Activated CD4-positive, CD25-positive, alpha-beta regulatory T cell treated with anti-CD3 and anti-CD28 coated beads, Interleukin-2, amount 50 U/mL, for 24 hours (primary cell): ENCODE measurements around the gene COMMD9.

Experiments
- ATAC-seq, 2 donors: fragments of 150-1000 bp; cut with Tn5 transposase; one replicate each; pipeline ENCODE4 v1.10.0; 2021; ENCODE audit warnings: mild to moderate bottlenecking in 1 of 2, moderate library complexity in 1 of 2

COMMD9 gene

DNA sequence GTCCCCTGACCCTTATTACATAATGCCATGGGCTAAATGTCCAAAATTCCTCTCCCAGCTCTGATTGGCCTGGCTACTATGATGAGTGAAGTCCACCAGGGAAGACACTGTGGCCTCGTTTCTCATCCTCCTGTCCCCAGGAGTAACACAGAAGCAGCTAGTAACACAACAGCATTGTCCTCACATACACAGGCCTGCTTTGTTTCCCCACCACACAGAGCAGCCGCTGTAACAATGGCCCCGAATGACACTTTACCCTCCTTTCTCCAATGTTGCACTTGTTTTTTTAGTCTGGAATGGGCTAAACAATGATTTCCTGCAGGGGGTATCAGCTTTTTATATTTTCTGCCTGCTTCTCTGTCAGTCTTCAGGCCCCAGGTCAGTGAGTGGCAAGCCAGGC, 6.7 kb upstream of the COMMD9 start, which contains the start of gene PRR5L:
Gene PRR5L, plus strand, starts transcription at position 363 of the 400 bp plus-strand sequence. CDS start 104,834 bp downstream, outside the sequence.
- no peak for ATAC-seq

DNA sequence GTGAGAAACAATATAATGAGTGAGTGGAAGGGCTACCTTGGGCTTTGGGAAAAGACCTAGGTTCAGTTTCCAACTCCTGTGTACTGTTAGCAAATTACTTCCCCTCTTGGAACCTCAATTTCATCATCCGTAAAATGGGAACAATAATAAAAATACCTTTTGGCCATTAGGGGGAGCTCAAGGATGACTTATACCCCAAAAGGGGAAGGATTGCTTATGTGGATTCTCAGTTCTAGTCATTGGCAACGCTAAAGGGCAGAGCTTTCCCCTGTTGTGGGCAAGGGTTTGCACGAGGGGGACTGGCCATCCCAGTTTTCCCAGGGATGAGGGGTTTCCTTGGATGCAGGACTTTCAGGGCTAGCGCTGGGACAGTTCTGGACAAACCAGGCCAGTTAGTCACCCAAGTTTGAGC, 3.1 kb upstream of the COMMD9 start:
- ATAC-seq = no peak

DNA sequence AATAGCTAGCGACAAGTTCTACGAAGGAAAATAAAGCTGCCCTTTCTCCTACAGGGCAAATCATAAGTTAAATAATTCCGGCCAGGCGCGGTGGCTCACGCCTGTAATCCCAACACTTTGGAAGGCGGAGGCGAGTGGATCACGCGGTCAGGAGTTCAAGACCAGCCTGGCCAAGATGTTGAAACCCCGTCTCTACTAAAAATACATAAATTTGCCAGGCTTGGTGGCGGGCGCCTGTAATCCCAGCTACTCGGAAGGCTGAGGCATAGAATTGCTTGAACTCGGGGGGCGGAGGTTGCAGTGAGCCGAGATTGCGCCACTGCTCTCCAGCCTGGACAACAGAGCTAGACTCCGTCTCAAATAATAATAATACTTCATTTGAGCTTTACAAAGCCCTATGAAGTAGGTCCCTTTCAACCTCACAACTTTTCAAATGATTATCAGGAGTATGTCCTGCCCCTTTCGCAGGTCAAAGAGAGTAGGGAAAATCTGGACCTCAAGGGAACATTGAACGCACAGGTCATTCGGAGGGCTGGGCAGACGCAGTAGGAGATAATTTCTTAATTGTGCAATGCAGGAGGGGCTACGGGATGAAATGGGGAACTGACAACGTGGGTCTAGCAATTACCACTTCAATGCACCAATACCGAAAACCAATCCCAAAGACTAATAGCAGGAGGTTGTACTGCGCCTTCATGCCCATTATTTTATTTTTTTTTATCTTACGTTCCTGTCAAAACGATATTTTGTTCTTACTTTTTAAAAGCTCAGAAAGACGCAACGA, 590 bp downstream of the COMMD9 start:
- ATAC-seq = no peak

DNA sequence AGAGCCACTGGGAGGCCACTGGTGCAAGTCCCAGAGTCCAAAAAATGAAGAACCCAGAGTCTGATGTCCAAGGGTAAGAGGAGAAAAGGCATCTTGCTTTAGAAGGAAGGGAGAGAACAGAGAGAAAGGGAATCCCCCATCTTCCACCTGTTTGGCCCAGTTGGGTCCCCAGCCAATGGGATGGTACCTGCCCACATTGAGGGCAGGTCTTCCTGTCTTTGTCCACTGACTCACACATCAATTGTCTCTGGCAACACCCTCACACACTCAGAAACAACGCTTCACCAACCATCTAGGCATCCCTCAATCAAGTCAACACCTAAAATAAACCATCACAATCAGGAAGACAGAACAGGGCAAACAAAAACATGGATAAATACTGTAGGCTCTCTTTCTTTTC, 6.3 kb downstream of the COMMD9 start:
- ATAC-seq = no peak

DNA sequence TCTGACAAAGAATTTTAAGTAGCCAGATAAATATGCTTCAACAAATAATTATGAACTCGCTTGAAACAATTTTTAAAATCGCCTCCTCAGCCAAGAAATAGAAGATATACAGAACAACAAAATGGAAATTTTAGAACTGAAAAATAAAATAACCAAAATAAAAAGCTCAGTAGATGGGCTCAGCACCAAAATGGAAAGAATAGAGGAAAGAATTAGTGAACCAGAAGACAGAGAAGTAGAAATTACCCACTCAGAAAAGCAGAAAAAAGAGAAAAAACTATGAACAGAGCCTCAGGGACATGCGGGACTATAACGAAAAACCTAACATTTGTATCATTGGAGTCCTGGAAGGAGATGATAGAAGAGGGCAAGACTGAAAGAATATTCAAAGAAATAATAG, 7.4 kb downstream of the COMMD9 start:
- ATAC-seq = no peak

DNA sequence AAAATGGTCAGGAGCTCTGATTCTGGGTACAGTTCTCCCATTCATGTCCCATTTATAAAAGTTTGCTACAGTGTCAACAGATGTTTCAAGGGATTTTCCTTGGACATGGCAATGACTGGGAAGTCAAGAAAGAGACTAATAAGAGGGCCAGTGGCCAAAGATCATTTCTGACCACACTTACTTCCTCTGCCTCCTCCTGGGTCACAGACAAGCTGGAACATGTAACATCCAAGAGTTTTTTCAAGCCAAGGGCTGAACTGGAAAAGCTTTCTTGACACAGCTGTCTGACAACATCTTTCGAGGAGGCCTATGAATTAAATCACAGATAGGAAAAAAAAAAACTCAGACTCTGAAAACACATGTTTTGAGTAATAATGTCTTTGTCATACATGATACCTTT, 8.7 kb downstream of the COMMD9 start:
- no peak for ATAC-seq

DNA sequence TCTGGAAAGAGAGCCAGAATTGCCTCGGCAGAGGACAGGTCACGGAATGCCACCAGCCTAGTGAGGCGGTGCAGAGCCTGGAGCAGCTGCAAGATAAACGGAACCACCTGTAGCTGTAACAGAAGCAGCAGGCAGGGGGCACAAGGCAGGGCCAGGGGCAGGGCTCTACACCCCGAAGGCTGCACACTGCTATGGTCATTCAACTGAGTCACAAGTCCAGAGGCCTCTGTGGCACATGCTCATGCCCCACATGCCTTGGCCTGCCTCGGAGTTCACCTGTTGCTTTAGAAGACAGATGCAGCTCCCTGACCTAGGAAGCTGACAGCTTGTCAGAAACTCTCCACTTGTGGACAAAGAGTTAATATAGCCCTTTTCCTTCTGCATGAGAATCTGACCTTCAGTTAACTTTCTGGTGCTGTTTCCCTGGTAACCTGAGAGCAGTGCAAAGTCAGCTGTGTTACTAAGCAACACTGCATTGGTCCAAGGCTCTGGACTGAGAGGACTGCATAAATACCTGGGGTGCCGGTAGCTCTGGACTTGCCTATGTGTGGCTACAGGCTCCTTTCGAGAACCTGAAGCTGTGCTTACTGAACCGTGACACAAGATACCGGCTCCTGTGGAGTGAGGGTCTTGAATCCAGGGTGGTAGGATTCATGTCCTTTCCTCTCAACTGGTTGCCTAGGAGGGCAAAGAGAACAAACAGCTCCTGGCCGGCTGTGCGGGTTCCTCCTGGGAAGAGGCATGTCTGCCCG, 10.5 kb downstream of the COMMD9 start:
- no peak for ATAC-seq

DNA sequence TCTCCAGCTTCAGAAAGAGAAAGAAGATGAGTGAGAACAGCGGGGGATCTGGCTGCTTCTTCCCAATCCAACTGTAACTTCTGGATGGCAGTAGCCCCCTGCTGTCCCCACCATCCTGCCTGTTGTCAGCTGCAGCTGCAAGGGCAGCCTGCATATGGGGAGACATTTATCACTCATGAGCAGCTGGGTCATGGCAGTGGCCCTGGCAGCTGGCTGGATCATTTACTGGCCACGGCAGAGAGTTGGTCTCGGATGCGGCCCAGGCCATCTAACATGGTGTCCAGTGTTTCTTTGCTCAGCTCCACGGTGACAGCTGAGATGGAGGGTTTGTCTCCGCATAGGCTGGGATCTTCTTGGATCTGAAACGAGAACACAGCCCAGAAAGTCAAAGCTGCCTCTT, 14.8 kb downstream of the COMMD9 start:
- no peak for ATAC-seq

DNA sequence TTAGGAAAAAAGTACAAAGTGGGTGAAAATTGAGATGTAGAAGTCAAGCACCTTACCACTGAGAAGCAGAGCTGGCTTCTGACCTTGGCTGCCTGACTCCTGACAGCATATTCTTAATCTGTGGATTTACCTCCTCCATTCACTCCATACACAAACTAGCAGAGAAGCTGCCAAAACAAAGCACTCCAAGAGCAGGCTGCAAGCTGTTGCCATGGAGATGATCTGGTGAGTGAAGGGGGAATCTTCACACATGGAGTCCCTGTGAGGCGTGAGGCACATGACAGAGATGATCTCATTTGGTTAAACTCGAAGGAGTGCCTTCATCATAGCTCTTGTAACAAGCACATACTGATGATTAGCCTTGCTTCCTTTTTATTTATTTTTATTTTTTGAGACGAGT, 16.1 kb downstream of the COMMD9 start:
- no peak for ATAC-seq

DNA sequence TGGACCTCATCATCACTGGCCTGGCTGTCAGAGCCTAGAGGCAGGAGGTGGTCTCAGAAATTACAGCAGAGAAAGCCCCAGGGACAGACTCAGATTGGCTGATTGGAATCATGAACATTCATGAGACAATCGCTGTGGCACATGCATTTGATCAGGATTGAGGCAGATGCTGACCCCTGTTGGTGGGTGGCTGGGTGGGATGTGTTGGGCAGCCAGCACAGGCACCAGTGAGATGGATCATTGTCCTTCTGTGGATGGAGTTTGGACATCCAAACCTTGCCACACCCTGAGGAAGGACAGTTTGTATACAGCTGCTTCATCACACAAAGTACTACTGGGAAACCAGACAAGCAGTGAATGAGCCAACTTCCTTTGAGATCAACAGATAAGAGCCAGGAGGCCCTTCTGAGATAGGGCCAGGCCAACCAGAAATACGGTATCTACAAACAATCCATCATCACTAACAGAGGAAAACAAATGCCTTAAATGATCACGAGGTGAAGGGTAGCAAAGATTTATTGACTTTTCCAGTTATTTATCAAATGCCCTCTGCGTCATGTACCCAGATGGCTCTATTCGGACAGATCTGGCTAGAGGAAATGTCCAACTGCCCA, 17.3 kb downstream of the COMMD9 start:
- ATAC-seq = no peak

DNA sequence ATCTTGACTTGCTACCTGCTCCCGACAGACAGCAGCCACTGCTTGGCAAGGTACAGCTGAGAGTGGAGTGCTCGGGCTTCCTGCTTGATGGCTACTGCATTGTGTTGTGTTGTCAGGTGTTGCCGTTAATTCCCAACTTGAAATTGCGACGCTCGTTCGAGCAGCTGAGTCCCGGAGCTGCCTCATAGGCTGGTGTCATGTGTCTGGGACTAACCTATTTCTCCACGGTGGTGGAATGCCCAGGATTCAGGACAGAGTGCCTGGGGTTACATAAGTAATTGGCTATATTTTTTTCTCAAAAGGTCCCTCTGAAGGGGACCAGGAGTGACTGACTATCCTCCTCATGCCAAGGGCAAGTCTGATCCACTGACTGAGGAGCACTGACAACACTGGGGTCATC, 18.5 kb downstream of the COMMD9 start:
- ATAC-seq = no peak

DNA sequence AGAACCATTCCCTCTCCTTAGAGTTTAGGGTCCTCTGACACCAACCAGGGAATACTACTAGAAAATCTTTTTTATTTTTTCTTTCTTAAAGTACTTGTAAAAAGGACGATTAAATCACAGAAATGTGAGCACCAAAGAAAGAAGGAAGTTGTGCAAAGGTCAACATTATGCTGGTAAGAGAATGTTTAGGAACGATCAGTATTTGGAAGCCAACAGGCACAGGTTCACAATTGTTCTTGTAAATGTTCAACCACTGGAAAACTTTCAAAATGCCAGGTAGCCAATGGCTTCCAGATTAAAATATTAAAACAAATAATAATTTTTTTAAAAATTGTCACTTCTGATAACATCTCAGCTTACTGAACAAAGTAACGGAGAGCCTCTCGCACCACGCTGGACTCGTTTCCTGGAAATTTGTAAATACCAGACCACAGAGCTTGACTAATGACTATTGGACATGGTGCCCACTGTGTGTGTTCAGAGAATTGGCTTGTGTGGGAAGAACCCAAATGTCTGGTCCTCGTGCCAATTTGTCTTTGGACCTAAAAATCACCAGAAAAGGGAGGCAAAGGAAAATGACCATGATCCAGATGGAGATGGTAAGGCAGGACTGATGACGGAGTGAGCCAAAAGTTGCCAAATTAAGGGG, 20.8 kb downstream of the COMMD9 start:
- no peak for ATAC-seq

DNA sequence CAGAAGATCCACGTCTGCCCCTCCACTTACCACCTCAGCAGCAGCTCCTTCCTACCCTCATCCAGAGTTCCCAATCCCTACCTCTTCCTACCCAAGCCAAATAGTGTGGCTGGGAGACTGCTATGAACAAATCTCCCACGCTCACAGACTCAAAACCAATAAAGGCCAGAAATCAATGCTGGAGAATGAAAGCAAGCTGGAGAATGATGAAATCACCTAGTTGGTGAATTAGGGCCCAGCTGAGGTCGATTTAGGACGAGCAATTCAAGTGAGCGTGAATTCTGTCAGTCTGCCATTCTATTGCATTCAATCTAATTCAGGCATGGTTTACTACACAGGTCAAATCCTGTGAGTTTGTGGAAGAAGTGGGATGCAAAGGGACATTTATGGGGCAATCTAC, 22.5 kb downstream of the COMMD9 start:
- ATAC-seq = no peak

DNA sequence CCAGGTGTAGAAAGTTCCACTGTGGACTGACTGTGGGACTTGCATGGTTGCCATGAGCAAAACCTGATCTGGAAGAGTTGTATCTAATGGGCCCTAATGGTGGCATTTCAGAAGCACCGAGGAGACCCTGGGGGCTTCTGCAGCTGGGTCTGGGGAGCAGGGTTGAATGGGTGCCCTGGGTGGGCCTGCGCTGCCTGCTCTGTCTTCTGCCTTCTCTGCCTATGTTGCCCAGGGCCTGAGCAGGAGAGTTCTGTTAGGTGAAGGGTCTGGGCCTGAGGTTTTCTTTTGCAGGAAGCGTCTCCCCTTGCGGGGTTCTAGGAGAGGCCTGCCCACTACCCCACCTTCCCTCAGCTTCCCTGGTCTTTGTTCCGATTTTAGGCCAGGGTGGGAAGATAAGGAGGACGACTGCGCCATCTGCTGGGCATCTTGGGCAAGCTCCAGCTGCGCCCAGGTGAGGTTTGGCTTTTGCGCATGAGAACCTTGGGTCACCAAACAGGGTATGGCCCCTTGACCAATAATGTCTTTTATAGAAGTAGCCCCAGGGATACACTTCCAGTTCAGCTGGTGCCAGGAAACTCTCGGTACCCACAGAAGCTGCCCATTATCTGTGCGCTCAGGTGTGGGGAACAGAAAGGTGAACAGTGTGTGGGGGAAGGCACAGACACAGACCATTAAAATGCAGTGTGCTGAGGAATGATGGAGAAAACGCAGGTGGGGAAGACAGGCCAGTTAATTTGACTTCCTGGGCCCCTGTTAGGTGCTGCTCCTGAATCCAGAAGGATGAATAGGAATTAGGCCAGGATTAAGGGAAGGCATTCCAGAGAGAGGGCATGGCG, 23.2 kb downstream of the COMMD9 start:
- ATAC-seq = peak; percentile 41 to 43

DNA sequence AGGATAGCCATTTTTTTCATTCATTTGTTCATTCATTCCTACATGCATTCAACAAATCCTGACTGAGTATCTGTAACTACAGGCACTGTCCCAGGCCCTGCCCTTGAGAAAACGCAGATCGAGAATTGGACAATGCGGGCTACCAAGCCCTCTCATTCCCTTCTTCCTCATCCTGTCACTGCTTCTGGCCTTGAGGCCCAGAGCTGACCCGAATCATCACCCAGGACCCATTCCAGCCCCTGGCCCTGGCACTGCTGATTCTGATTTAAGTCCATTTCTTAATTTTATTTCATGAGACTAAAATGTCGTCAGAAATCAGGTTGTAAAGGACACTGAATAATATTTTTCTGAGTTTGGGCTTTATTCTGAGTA, 24.3 kb downstream of the COMMD9 start:
- no peak for ATAC-seq

DNA sequence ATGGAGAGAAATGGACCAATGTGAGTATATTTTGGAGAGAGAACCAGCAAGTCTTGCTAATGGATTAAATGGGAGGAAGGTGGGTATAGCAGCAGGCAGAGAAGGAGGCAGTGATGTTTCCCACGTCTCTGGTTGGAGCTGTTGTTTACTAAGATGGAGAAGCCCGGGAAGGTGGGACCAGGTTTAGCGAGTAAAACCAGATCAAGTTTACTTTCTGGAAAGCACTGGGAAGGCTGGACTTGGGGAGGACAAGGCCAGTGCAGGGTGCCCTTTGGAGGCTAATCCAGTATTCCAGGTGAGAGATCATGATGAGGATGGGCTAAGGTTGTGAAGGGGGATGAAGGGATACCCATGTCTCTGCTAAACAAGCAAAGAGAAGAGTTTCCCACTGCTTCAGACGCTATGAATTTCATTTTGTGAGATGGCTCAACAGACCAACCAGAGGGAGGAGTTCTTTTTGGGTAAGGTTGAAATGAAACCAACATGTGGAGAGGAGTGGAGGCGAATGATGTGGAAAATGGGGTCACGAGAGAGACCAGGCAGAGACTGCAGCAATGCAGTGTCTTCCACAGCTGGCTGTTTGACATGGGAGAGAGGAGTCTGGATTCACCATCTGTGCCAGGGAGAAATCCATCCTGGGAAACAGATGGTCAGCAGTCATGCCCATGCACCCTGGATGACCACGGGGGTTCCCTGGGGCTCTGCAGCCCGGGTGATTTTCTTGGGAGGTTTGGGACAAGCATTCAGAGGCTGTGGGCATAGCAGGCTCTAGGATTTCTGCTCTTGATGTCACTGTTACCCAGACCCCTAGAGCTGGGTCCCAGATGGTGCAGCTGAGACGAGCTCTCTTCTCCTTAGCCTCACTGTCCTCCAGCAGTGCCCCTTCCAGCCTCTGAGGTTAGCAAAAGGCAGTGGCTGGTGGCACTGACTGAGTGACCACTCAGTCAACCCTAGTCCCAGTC, 24.9 kb downstream of the COMMD9 start:
- no peak for ATAC-seq

DNA sequence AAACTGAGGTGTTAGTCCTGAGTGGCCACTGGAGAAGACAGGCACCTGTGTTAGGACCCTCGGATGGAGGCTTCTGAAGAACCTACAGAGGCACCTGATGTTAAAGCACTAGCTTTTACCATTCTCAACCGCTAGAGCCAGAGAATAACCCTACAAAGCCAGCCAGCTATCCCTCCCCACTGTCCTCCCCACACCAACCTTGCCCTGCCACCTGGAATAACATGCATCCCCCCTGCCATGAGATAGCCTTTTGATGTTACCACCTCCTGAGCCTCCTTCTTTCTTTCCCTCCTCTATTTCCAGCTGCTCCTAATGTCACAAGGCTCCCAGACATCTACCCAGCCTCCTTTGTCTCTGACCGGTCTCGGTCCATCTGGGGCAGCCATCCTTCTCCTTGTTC, 28.1 kb downstream of the COMMD9 start:
- no peak for ATAC-seq

DNA sequence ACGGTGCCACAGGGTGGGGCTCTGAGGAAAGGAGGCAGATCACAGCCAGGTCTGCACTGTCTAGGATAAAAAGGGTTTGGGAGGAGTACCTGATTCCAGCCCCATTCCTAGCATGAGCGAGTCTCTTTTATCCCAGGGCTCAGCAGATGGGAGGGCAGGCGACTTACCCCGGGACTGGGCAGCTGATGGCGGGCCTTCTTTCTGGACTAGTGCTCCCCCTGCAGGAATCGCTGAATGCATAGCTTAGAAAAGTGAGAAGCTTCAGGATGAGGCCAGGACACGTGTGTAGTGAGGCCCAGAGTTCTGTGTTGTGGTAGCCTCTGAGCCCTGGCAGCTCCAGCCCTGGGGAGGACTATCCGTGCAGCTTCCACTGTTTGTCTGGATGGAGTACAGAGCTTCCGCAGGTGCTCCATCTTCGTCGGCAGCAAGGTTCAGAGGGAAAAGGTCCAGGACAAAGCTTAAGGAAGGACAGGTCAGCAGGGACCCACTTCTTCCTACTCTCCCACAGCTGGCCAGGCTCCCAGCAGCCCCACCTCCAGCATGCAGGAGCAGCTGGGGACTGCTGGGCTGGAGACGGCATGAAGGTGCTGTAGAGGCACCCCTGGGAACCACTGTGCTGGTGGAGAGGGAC, 30.4 kb downstream of the COMMD9 start:
- ATAC-seq = no peak

DNA sequence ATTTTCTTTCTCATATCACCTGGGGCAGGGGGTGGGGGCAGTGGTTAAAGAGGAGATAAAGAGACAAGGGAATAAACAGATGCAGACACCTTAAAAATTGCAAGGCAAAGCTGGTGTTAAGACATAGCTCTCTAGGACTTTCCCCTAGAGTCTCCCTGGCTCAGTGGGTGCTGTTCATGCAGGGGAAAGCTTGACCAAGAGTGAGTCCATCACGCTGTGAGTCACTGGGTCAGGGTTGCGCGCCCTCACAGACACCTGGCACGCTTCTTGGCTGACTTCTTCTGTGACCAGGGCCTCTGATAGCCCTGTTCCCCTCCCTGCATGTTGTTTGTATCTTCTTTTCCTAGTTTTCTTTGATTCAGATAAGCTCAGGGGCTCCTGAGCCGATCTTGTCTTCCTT, 31.9 kb downstream of the COMMD9 start:
- no peak for ATAC-seq

DNA sequence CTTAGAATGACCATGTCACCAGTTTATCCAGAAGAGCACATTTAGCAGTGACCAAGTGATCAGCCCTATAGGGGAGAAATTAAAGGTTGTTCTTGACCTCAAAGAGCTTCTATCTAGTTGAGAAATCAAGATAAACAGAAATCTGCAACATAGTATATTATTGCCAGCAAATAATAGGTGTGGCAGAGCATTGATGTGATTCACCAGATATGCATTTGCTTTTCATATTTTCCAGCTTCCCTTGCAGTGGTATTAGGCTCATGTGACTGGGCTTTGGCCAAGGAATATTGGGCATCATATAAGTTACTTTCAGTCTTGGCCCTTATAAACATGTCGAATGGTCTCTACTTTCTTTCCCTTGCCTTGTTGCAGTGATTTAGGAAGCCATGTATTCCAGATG, 34.5 kb downstream of the COMMD9 start:
- no peak for ATAC-seq

DNA sequence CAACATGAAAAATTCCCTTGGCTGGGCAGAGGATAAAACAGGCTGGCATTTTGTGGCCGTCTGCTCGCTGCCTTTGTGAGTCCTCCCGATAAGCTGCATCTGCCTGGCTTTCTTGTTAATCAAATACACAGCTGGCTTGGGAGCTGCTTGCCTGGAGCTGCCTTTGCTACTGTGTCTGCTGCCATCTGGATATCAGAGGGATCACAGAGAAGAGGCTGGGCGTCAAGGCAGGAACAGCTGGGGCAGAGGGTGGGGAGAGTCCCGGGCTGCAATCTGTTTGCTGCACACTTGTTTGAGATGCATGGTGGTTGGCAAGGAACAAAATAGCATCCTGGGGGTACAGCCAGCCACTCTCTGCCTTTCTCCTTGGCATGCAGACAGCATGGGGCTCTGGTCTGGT, 36.0 kb downstream of the COMMD9 start:
- ATAC-seq = no peak
